Measurements from ENCODE around the gene TMCC3.
"Not testable (repeated sequence)": the region's sequence is repeated elsewhere in the genome, so short reads cannot be mapped to it uniquely, and the experiment has no call there.

Gene TMCC3

GRCh38 chr12:94633401-94633800, 17.0 kb downstream of the TMCC3 start:
- DNase-seq, result no peak

DNA sequence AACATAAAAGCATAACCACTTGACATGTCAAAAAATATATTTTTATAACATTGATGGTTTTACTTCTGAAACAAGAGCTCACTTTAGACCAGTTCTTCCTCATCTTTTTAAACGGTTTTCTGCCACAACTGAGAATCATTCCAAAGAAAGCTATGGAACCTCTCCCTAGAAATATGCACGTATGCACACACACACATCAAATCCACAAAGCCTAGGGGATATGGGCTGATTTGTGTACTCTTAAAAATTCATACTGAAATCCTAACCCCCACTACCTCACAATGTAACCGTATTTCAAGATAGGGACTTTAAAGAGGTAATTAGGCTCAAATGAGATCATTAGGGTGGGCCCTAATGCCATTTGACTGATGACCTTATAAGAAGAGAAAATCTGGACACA, 19.3 kb downstream of the TMCC3 start:
- DNase-seq, result no peak

- no peak for DNase-seq
Observed at GRCh38 chr12:94628819-94629472, 21.4 kb downstream of the TMCC3 start.

DNA sequence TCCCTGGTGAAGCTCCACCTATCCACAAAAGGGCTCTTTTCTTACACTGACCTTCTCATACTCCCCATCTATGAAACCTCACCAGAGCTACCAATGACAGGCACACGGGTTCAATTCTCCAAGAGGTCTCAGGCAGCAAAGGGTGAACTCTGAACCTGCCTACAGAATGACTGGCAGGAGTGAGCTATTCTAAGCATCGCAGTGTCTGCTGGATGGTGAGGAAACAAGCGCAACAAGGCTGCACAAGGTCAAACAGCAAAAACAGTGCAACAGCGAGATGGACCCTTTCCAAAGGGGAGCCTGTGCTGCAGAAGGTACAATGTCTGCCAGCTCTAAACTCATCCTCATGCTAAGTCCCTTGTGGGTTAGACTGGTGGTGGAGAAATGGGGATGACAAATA, 22.0 kb downstream of the TMCC3 start:
- no peak for DNase-seq

DNA sequence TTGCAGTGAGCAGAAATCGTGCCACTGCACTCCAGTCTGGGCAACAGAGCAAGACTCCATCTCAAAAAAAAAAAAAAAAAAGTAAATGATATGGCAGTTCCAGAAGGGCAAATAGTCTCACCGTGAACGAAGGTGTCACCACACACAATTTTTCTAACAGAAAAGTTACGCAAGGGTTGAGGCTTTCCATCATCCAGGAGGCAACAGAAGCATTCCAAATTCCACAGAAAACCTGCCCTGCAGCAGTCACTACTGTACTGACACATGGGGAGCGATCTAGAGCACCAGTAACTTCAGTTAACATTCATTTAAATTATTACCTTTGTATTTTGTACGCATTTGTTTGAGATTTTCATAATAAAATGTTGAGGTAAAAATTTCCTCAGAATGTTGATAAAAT, 24.8 kb downstream of the TMCC3 start:
- DNase-seq, result no peak

- DNase-seq, result no peak
Observed at GRCh38 chr12:94623161-94623920, 27.0 kb downstream of the TMCC3 start.

GRCh38 chr12:94622475-94622874, 27.9 kb downstream of the TMCC3 start:
- no peak for DNase-seq

GRCh38 chr12:94621662-94622359, 28.5 kb downstream of the TMCC3 start:
- DNase-seq, result no peak

- no peak for DNase-seq
Observed at GRCh38 chr12:94620621-94621020, 29.7 kb downstream of the TMCC3 start.

- DNase-seq, result peak; percentile 38
Observed at GRCh38 chr12:94618995-94619695, 31.2 kb downstream of the TMCC3 start.

- no peak for DNase-seq
Observed at GRCh38 chr12:94617101-94617500, 33.3 kb downstream of the TMCC3 start.

- DNase-seq, result no peak
Observed at GRCh38 chr12:94616203-94616729, 34.1 kb downstream of the TMCC3 start.

- no peak for DNase-seq
Observed at GRCh38 chr12:94615260-94616181, 34.8 kb downstream of the TMCC3 start.

- DNase-seq, result no peak
Observed at GRCh38 chr12:94614288-94614721, 36.1 kb downstream of the TMCC3 start.

DNA sequence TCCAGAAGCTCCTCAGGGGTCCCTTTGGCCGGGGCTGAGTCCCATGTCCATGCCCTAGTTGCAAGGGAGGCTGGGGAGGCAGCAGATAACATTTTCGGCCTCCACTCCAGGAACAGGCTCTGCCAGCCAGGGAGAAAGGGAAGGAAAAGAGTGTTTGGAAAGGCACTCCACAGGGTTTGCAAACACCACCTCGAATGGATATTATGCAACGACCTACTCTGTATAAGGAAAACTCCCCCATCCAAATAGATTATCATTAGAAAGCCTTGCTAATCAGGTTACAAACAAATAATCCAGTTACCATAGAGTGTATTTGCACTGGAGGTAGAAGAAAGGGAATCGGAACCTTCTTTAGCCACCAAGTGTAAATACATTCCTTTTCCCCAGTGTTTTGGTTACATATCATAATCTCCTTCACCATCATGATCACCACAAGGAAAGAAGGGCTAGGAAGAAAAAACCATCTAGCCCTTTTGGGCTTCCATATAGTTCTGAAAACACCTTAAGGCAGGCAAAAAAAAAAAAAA, 40.4 kb downstream of the TMCC3 start:
- no peak for DNase-seq

DNA sequence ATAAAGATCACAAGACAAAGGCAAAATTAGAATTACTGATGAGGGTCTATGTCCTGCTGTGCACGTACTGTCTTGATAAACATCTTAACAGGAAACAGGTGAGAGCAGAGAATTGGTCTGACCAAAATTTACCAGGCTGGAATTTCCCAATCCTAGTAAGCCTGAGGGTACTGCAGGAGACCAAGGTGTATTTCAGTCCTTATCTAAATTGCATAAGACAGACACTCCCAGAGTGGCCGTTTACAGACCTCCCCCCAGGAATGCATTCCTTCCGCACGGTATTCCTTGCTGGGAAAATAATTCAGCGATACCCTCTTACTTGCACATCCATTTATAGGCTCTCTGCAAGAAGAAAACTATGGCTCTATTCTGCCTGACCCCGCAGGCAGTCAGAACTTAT, 43.5 kb downstream of the TMCC3 start:
- not testable (repeated sequence) for DNase-seq

GRCh38 chr12:94604366-94604698, 46.0 kb downstream of the TMCC3 start:
- DNase-seq, result no peak

DNA sequence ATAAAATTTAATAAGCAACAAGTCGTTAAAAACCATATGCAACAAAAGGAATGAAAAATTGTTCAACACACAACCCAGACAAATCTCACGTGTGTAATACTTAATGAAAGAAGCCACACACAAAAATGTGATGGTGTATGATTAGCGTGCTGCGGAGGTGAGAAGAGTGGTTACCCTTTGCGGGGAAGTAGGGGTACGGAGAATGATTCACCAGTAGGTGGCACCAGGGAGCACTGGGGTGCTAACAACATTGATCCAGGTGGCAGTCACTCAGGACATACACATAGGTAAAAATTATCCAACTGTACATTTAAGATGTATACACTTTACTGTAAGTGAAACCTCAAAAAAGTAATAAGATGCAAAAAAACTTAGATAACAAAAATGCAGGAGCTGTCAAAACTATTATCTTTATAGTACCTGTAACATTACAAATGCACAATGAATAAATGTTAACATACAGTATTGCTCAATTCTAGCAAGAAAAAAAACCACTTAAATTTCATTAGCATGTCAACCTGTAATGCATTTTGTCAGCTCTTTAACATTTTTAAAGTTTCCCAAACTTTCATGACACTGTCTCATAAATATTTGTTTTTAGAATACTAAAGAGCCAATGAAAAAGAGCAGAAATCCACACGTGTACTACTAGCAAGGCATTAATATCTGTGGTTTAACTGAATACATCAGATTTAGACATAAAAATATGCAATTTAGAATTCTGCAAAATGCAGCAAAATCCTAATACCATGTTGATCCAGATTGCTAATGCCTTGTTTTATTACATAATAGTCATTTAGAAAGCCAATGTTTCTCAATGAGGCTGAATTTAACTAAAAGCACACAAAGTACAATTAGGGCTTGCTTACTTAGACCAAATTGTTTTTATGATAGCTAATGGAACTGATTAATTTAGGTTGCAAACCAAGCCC, 46.7 kb downstream of the TMCC3 start:
- DNase-seq, result no peak

DNA sequence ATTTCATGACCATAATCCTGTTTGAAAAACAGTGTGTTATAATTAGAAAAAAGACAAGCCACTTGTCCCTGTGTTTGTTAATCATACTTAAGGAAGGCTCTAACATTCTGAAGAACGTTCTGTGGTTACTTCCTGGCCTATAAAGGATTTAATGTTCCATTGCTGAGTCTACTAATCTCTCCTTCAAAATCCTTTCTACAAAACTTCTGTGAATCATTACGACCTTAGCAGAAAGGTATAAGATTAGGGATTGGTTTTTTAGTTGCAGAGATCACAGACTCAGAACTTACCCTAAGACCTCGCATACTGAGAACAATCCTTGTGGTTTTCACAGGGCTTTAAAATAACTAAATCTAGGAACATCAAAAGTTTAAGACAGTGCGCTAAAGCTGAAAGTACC, 48.3 kb downstream of the TMCC3 start:
- DNase-seq, result no peak

- not testable (repeated sequence) for DNase-seq
Observed at GRCh38 chr12:94601307-94601706, 49.0 kb downstream of the TMCC3 start.

DNA sequence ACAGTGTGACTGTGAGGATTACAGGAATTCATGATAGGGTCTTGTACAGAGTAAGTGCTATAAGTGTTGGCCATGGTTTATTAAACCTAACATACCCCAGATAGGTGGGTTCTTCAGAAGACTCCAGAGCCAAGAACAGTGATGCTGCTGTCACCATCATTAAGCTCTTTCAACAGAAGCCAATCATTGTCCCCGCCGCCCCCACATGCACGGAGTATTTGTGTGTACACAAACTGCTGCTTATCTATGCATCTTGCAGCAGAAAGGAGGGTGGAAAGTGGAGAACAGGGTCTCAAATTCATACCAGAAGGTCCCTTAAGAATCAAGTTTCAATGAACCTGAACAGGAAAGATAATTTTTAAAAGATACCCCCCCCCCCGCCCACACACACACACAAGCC, 51.2 kb downstream of the TMCC3 start:
- DNase-seq, result no peak

Measured in amniotic stem cell (primary cell).